NCI-H2196 (cell line): ENCODE results near the gene MGAT3.
"Not testable (repeated sequence)": the region's sequence is repeated elsewhere in the genome, so short reads cannot be mapped to it uniquely, and the experiment has no call there.

Experiments used
- DNase-seq: peaks from one replicate; lab custom pipeline; 2025; ENCODE audit not compliant: unreplicated experiment; lab: John Stamatoyannopoulos, UW

Gene MGAT3

DNA sequence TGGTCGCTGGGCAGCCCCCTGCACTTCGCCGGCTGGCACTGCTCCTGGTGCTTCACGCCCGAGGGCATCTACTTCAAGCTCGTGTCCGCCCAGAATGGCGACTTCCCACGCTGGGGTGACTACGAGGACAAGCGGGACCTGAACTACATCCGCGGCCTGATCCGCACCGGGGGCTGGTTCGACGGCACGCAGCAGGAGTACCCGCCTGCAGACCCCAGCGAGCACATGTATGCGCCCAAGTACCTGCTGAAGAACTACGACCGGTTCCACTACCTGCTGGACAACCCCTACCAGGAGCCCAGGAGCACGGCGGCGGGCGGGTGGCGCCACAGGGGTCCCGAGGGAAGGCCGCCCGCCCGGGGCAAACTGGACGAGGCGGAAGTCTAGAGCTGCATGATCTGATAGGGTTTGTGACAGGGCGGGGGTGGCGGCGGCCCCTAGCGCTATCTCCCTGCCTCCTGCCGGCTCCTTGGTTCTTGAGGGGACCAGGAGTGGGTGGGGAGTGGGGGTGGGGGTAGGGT is 31.8 kb downstream of the MGAT3 start:
- no peak for DNase-seq

DNA sequence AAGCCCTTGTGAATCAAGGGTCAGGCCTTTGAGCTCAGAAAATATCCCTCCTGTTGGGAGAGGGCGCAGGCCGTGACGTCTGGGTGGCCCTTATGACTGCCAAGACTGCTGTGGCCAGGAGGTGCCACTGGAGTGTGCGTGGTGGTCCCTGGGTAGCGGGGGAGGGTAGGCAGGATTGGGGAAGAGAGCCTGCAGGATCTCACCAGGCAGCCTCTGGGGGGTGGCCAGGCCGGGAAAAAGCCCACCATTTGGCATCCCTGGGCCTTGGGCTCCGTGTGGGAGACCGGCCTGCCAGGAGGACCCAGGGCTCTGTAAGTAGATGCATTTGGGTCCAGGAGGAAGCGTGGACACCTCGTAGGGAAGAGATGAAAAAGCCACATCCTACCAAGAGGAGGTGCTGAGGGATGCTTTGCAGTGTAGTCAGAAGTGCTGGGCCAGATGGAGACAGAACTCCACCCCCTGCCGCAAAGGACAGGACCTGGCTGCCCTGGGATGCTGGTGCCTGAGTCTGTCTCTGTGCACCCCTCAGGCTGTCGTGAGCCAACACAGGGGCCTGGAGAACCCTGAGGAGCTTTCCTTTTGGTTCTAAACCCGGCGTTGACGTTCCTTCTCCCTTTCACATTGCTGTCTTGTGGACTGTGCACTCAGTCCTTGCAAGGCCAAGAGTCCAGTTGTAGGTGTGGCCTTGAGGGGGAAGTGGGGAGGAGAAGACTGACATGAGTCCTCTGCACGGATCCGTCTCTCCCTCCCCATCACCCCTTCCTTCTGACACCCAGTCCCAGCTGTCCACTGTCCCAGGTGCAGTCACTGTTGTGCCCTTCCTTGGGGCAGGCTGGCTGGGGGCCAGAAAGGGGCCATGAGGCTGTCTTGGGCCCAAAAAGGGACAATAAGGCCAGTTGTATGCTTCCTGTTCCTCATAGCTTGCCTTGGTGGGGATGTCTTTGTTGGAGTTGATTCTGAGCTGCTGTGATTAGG is 32.6 kb downstream of the MGAT3 start:
- DNase-seq, result no peak

DNA sequence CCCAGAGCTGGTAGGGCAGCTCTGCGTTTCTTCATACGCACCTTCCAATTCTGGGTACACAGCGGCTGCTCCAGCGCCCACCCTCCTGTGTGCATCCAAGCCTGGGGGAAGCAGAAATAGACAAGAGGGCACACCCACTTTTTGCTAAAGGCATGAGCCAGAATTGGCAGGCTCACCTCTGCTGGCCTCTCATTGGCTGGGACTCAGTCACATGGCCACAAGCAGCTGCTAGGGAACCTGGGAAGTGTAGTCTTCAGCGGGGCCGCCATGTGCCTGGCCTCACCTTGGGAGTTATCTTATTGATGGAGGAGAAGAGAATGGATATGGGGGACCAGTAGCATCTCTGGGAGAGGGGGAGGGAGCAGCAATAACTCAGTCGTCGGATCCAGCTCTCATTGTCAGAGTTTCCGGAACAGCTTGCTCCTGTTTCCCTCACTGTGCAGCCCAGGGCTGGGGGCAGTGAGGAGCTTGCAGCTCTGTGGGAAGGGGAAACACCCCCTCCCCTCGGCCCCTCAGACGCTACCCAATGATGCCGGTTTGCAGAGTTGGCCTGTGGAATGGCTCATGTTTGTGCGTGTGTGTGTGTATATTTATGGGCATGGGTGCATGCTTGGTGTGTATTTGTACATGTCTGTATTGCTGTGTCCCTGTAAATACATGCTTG is 33.5 kb downstream of the MGAT3 start:
- peak; percentile 57 for DNase-seq

DNA sequence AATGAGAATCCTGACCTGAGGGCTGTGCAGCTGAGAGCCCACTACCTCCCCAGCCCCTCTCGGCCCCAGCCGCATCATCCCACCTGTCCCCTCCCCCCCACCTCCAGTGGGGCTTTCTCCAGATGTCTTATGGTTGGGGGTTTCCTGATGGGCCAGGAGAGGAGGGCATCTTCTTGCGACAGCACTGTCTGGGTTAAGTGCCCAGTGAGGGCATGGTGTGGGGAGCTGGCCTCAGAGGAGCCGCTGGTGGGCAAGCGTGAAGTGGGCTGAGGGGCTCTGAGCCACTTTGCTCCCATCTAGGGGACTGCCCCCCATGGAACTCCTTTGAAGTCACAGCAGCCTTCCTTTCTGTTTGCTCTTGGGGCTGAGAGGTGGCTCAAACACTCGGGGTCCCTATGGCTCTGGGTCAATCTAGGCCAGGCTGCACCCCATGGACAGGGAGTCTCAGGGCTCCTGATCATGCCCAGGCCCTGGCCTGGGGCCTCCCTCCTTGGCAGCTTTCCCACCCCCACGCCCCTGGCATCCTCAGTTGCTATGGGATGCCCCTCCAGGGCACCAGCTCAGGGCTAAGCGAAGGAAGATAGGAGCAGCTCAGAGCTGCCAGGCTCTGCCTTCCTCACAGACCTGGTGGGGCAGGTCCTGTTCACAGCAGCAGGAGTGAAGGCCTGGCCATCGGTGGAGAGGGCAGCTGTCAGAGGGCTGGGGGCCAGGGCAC is 34.3 kb downstream of the MGAT3 start:
- DNase-seq, result no peak

DNA sequence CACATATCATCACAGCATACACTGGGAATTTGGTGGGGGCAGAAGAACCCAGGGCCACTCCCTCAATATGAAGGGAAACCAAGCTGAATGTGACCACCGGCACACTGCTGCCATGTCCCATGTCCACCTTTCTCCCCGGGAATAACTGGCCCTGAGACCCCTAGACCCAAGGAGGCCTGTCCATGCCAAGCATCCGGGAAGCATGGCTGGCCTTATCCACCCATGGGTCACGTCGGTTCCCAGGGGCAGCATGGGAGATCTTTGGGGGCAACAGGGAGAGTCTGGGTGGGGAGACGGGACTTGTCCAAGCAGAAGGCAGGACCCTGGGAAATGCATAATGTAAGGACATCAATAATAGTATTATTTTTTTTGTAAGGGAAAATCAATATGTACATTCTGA is 34.9 kb downstream of the MGAT3 start:
- no peak for DNase-seq

DNA sequence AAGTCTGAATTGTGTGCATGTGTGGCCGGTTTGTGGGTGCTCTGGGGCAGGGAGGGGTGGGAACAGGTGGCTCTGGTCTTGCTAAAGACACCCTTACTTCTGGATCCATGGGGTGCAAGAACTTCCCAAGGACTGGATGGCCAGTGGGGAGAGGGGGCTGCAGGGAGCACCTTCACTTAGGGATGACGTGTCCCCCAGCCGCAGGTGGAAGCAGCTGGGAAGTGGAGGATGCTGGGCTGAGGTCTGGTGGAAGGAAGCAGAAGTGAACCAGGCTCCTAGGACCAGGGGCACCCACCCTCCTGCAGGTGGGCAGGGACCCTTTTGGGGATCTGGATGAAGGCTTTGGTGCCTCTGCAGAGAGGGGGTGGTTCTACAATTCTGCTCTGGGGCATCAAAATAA is 35.4 kb downstream of the MGAT3 start:
- DNase-seq, result no peak

DNA sequence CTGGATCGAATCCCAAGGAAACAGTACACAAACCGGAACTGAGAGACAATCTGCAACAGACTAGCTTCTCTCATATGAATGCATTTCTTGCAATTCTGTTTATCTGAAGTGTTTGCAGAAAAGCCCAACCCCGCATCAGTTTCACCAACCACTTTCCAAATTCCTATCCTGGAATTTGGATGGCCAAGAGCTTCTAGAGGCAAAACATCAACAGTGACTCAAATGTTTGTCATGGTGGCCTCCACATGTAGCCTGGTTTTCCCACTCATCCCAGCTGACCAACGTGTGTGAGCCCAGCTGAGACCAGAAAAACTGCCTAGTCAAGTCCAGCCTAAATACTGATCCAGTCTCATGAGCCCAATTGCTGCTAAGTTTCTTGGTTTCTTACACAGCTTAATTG is 36.9 kb downstream of the MGAT3 start:
- no peak for DNase-seq

DNA sequence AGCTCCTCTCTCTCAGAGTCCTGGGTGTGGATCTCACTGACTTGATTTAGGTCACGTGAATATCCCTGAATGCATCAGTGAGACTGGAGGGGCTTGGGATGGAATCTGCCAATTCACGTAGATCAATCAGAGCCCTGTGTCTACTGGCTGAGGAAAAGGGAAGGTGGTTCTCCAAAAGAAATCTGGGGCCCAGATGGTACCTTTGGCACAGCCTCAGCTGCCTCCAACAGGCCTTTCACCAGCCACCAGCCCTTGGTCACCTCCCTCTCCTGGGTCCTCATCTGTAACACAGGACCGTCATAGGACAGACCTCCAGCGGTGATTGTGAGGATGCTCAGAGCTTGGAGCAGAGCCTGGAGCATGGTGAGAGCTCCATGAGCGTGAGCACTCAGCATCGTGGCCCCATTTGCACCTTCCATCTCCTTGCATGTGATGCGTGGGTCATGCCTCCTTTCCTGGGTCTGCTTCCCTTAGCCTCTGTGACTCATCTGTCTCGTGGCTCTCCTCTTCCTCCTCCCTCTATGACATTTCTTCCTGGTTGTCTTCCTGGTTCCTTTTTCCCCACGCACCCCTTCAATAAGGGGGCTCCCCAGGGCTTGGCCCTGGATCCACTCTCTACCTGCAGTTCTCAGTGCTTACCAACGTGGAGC is 37.8 kb downstream of the MGAT3 start:
- no peak for DNase-seq

DNA sequence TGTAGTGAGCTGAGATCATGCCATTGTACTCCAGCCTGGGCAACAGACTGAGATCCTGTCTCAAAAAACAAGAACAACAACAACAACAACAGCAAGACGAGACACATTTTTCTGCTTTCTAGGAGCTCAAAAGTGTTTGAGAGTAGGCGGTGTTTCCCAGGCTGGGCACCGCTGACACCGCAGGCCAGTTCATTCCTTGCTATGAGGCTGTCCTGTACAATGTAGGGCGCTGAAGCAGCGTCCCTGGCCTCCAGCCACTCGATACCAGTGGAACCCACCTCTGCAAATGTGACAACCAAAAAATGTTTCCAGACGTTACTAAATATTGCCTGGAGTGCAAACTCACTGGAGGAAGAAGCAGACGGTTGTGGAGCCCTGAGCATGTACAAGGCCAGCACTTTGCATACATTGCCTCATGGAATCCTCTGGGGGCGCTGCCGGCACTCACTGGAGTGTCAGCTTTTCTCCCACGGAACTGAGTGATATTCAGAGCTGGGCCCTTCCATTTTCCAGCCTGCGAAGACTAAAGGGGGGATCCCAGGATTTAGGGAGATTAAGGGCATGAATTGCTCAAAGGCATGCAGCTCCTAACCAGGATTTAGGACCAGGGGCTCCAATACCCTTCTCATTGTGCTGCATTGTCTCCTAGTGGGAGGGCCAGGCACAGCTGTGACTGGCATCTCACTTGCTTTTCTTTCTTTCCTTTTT is 39.5 kb downstream of the MGAT3 start:
- peak; percentile 8 for DNase-seq

DNA sequence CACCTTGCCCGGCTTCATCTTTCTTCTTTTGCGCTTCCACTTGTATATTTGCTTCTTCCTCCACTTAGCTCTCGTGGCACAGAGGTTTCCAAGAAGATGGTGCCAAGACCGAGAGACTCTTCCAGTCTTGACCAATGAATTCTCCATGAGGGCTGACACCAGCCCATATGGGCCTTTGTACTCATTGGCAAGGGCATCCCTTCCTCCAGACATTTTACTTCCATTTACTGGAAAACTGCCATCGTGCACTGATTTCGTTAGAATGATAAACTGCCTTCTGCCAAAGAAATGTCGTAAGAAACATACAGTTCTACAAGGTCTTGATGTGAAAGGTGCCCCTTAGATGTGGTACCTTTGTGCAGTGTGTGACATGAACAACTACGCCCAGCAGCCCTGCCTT is 40.6 kb downstream of the MGAT3 start:
- no peak for DNase-seq

DNA sequence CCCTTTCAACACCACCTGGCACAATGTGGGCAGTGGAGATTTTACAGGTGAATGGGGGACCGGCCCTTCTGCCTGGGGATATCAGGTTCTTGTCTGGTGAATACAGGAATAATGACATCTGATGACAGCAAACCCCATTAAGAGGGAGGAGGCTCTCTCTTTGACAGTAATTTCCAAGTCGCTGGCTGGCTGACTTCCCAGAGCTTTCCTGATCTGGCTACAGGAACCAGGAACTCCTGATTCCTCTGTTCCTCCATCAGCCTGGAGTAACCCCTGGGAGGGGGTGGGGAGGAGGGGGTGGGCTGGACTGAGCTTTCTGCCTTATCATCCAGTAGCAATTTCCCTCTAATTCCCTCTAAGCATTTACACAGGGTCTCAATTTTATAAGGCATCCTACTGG is 41.6 kb downstream of the MGAT3 start:
- DNase-seq, result peak; percentile 67

DNA sequence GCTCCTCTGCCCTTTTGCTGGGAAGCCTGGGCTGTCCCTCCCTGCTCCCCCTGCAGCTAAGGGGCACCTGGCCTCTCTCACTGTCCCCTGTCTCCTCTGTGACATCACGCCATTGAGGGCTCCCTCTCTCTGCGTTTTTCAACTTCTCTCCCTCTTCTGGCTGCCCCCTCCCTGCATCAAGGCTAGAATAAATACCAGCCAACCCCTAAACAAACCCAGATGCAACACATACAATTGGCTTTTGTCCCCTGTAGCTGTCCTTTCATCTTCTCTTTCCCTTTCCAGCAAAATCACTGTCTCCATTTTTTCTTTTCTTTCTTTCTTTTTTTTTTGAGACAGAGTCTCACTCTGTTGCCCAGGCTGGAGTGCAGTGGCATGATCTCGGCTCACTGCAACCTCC is 42.0 kb downstream of the MGAT3 start:
- DNase-seq, result no peak

DNA sequence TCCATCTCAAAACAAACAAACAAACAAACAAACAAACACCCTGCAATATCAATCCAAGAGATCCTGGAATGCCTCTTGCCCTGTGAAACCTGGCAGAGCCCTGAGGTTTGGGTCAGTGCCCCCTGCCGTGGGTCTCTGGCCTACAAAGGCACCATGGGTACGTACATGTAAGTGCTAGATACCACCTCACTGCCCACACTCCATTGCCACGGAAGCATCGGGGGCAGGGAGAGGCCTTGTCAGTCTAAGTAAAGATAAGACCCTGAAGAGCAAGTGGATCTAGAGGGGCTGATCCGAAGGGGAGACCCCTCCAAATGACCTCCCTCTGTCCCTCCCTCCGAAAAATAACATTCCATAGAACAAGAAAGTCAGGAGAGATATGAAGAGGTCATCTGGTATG is 43.3 kb downstream of the MGAT3 start:
- no peak for DNase-seq

DNA sequence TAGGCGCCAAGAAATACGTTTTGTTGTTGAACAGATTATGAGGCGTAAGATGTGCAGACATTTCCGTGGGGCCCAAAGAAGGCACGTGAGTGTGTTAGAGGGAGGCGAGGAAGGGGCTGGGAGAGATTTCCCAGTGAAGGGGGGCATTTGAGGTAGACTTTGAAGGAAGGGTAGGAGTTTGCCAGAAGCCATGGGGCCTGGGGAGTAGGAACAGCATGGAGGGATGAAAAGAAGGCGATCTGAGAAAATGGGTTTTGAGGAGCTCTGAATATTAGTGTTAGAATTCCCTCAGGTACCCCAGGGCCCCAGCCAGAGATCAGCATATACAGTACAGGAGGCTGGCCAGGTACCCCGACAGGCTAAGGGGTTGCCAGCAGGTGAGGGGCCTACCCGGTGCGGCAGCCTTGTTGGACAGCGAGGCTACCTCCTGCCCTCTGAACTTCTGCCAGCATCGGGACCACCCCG is 44.9 kb downstream of the MGAT3 start:
- no peak for DNase-seq

DNA sequence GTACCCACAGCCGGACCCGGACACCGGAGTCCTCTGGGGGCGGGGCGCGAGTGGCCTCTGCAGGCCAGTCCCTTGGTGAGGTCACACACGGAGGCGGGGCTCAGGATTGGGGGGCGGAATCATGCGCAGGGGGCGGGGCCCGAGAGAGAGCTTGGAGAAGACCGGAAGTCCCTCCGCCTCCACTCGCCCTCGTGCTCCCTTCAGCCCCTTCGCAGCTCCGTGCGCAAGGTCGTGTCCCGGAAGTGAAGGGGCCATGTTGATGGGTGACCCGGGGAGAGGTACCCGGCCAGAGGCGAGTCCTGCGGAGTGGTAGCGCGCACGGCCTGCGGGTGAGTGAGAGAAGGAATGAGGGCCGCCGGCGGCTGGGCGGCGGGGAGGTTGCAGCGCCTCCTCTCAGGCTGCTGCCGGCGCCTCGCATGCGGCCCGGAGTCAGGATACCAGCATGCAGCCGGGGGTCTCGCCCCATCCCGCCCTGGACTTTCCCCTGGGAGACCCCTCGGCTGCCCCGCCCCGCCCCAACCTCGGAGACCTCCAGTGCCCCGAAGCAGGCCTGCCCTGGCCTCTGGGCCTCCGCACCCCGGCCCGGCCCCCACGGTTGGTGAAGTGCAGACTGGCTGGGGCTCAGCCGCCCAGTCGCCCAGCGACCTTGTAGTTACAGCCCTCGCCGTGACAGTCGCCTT is 45.4 kb downstream of the MGAT3 start, which contains the start of gene MIEF1:
TSS of gene MIEF1 (plus strand) at position 182 of the 680 bp plus-strand sequence. CDS start 9,005 bp downstream, outside the sequence.
- peak; percentile 87 for DNase-seq

DNA sequence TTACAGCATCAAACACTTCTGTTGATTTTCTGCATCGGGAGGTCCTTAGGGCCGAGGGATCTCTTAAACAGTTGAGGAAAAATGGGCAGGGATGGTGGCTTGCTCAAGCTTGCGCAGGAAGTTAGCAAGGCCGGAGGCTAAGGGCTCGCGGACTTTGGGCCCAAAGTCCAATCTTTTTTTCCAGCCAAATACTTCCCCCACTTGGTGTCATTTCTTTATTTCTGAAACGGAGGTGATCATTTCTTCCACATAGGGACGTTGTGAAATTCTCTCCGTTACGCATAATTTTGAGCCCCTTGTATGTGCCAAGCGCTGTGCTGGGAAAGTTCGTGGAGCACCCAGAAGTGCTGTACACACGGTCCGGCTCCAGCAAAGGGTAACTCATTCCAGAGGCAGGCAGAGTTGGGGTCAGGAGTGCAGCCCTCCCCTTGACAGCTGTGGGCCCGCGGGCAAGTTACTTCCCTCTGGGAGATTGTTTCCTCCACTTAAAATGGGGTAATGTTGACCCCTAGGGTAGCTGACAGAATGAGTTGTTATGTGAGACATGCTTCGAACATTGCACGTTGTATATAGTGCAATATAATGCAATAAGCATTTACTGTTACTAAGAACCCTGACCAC is 46.1 kb downstream of the MGAT3 start:
- no peak for DNase-seq

DNA sequence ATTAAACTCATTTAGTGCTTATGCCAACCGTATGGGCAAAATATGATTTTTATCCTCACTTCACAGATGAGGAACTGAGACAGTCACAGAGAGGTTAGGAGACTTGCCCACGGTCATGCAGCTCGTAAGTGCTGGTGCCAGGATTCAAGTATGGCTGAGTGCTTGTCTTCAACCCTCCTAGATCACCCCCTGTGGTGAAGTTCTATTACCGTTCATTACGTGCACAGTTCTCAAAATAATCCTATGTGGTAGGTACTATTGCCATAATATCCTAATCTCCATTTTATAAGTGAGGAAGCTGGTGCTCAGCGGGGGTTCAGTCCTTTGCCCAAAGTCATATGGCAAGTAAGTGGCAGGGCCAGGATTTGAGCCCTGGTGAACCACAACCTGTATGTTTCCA is 46.8 kb downstream of the MGAT3 start:
- DNase-seq, result no peak

DNA sequence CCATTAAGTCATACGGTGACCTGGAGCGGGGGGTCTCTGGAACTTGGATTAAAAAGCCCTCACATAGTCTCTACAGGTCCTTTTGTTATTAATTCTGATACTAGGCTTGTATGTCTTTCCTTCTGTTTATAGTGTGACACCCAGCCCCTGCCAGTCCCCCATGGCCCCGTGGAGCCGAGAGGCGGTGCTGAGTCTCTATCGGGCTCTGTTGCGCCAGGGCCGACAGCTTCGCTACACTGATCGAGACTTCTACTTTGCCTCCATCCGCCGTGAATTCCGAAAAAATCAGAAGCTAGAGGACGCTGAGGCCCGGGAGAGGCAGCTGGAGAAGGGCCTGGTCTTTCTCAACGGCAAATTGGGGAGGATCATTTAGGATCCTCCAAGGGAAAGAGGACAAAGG is 47.3 kb downstream of the MGAT3 start:
- DNase-seq, result no peak

DNA sequence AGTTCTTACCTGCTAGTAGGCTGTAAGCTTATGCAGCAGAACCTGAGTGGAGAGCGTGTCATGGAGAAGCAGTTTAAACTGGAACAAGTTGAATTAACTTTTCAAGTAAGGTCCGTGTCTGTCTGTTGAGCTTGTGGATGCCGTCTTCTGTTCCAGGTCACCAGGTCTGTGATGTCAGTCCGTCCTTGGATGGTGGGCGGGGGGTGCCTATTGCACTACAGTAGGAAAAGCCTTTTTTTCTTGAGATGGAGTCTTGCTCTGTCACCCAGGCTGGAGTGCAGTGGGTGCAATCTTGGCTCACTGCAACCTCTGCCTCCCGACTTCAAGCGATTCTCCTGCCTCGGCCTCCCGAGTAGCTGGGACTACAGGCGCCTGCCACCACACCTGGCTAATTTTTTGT is 50.2 kb downstream of the MGAT3 start:
- DNase-seq, result not testable (repeated sequence)
